ENCODE results near the gene ZNF148.

ZNF148 gene

DNA sequence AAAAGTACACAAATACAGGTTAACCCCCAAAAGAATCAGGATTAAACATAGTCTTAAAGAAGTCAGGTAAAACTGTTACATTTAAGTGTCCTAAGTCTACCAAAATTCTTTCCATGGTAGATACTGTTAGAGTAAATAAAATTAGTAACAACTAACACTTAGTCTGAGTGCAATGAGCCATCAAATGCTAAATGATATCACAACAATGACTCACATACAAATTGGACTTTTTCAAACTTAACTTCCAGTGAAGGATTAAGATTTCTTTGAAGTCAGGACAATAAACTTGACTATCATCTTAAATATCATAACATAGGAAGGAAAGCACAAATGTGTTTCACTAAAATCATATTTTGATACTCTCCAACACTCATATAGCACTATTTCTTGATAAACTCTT is 43.9 kb downstream of the ZNF148 start:
- no peak overlapping the region for H3K4me3 ChIP-seq
- H3K27ac ChIP-seq = no peak overlapping the region
- TF ChIP-seq, protein P1, sequence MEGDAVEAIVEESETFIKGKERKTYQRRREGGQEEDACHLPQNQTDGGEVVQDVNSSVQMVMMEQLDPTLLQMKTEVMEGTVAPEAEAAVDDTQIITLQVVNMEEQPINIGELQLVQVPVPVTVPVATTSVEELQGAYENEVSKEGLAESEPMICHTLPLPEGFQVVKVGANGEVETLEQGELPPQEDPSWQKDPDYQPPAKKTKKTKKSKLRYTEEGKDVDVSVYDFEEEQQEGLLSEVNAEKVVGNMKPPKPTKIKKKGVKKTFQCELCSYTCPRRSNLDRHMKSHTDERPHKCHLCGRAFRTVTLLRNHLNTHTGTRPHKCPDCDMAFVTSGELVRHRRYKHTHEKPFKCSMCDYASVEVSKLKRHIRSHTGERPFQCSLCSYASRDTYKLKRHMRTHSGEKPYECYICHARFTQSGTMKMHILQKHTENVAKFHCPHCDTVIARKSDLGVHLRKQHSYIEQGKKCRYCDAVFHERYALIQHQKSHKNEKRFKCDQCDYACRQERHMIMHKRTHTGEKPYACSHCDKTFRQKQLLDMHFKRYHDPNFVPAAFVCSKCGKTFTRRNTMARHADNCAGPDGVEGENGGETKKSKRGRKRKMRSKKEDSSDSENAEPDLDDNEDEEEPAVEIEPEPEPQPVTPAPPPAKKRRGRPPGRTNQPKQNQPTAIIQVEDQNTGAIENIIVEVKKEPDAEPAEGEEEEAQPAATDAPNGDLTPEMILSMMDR (IDR thresholded peaks at IDR 0.05) = no peak
- intact Hi-C loops (cut with DNase I; ENCODE audit: low total_unique reads) = no loop called here
- H3K27me3 ChIP-seq = no peaks in the 10 kb centered on the region
- no peak for DNase-seq
- no peaks in the 10 kb centered on the region for H3K9me3 ChIP-seq
- H3K36me3 ChIP-seq = peaks cover 0 to 9% (median 8%) of the 10 kb centered on the region in 3 donors
- peaks cover 0 to 18% (median 12%) of the 10 kb centered on the region in 4 donors for H3K4me1 ChIP-seq

DNA sequence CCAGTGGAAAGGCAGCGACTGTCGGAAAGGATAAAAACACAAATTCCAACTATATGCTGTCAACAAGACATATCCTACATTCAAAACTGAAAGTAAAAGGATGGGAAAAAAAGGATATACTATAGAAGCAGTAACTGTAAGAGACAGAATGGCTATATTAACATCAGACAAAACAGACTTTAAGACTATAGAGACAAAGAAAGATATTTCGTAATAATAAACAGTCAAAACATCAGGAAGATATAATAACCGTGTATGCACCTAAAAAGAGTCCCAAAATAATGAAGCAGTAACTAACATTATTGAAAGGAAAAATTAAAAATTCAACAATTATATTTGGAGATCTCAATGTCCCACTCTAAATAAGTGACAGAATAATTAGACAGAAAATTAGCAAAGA is 48.2 kb downstream of the ZNF148 start:
- H3K27ac ChIP-seq = no peak overlapping the region
- H3K9me3 ChIP-seq = peaks cover 0 to 8% (median 0%) of the 10 kb centered on the region in 3 donors
- H3K4me3 ChIP-seq = no peak overlapping the region
- no peak for DNase-seq
- intact Hi-C loops (cut with DNase I; ENCODE audit: low total_unique reads) = no loop called here
- no peaks in the 10 kb centered on the region for H3K4me1 ChIP-seq
- H3K36me3 ChIP-seq = peaks cover 0 to 12% (median 9%) of the 10 kb centered on the region in 3 donors
- H3K27me3 ChIP-seq = no peaks in the 10 kb centered on the region
- TF ChIP-seq, protein P1 (IDR thresholded peaks at IDR 0.05) = no peak

DNA sequence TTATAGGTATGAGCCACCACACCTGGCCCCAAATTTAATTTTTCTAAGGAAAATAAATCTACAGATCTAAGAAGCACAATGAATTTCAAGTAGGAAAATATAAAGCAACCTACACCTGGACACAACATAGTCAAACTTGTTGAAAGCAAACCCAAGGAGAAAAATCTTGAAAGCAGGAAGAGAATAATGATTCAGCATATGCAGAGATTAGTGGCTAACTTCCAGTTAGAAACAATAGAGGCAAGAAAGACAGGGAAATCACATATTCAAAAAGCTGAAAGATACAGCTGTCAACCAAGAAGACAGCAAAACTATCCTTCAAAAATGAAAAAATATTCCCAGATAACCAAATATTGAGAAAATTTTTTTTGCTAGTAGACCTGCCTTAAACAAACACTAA is 49.4 kb downstream of the ZNF148 start:
- H3K27ac ChIP-seq = no peak overlapping the region
- no peak for DNase-seq
- no peak overlapping the region for H3K4me3 ChIP-seq
- H3K27me3 ChIP-seq = no peaks in the 10 kb centered on the region
- peaks cover 0 to 12% (median 9%) of the 10 kb centered on the region in 3 donors for H3K36me3 ChIP-seq
- no peaks in the 10 kb centered on the region for H3K4me1 ChIP-seq
- H3K9me3 ChIP-seq = peaks cover 0 to 8% (median 0%) of the 10 kb centered on the region in 3 donors
- intact Hi-C loops (cut with DNase I; ENCODE audit: low total_unique reads) = no loop called here
- TF ChIP-seq, protein P1 (IDR thresholded peaks at IDR 0.05) = no peak

DNA sequence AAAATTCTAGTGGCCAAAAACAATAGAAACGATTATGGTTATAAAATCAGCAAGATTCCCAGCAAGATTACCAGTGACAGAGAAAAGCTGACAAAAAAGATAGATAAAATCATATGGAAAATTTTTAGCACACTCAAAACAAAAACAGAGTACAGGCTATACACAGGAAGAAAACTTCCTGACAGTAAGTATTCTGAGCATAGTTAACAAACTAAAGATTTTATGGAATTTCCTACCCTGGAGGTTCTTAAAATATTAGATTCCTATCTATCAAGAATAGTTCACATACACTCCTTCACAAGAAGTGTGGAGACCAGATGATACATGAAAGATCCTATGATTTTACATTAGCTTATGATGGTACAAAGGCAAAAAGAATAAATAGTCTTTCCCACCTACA is 50.8 kb downstream of the ZNF148 start:
- H3K4me3 ChIP-seq = no peak overlapping the region
- no peak overlapping the region for H3K27ac ChIP-seq
- DNase-seq = no peak
- intact Hi-C loops (cut with DNase I; ENCODE audit: low total_unique reads) = no loop called here
- TF ChIP-seq, protein P1 (IDR thresholded peaks at IDR 0.05) = no peak
- H3K36me3 ChIP-seq = peaks cover 0 to 6% (median 5%) of the 10 kb centered on the region in 3 donors
- H3K9me3 ChIP-seq = peaks cover 0 to 8% (median 0%) of the 10 kb centered on the region in 3 donors
- H3K4me1 ChIP-seq = no peaks in the 10 kb centered on the region
- no peaks in the 10 kb centered on the region for H3K27me3 ChIP-seq

DNA sequence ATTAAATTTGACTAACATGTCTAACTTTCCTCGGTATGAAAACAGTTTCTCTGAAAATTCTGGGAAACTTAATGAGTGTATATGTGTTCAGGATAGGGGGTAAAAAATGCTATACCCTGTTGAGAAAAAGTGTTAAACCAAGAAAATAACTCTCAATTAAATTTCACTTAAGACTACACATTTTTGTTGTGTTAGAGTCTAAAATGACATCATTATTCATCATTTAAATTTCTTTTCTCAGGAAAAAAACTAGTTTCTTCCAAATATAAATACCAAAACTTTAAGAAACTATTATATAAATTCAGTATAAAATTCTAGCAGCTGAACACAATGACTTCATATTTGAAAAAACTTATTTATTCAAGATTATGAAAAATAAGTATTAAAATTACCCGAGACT is 52.2 kb downstream of the ZNF148 start:
- no peak for DNase-seq
- no peak overlapping the region for H3K4me3 ChIP-seq
- no peak overlapping the region for H3K27ac ChIP-seq
- TF ChIP-seq, protein P1 (IDR thresholded peaks at IDR 0.05) = no peak
- H3K36me3 ChIP-seq = peaks cover 0 to 4% (median 4%) of the 10 kb centered on the region in 3 donors
- peaks cover 0 to 8% (median 0%) of the 10 kb centered on the region in 3 donors for H3K9me3 ChIP-seq
- H3K27me3 ChIP-seq = no peaks in the 10 kb centered on the region
- intact Hi-C loops (cut with DNase I; ENCODE audit: low total_unique reads) = no loop called here
- no peaks in the 10 kb centered on the region for H3K4me1 ChIP-seq

DNA sequence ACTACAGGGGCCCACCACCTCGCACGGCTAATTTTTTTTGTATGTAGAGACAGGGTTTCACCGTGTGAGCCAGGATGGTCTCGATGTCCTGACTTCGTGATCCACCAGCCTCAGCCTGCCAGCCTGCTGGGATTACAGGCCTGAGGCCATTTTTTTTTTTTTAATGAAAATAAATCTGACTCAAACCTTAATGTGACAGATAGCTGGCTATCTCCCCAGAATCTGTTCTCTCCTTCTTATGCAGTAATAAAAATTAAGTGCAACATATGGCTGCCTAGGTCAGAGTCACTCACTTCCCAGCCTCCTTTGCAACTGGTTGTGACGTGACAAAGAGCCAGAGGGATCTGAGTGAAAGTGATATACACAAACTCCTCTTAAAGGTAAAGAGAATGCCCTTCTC is 53.0 kb downstream of the ZNF148 start:
- Histone ChIP-seq H3K27ac (no peak overlapping the region), H3K36me3 (peaks cover 0 to 4% (median under 1%) of the 10 kb centered on the region in 3 donors), H3K9me3 (peaks cover 0 to 8% (median 0%) of the 10 kb centered on the region in 3 donors), H3K4me1 (no peaks in the 10 kb centered on the region), H3K27me3 (no peaks in the 10 kb centered on the region), H3K4me3 (no peak overlapping the region)
- TF ChIP-seq, protein P1 (IDR thresholded peaks at IDR 0.05) = no peak
- no peak for DNase-seq
- intact Hi-C loops (cut with DNase I; ENCODE audit: low total_unique reads) = no loop called here

All from tibial artery (tissue), 4 donors.